Measurements from ENCODE around the gene DUSP16.
"Not testable (repeated sequence)": the region's sequence is repeated elsewhere in the genome, so short reads cannot be mapped to it uniquely, and the experiment has no call there.

DUSP16 gene, protein sequence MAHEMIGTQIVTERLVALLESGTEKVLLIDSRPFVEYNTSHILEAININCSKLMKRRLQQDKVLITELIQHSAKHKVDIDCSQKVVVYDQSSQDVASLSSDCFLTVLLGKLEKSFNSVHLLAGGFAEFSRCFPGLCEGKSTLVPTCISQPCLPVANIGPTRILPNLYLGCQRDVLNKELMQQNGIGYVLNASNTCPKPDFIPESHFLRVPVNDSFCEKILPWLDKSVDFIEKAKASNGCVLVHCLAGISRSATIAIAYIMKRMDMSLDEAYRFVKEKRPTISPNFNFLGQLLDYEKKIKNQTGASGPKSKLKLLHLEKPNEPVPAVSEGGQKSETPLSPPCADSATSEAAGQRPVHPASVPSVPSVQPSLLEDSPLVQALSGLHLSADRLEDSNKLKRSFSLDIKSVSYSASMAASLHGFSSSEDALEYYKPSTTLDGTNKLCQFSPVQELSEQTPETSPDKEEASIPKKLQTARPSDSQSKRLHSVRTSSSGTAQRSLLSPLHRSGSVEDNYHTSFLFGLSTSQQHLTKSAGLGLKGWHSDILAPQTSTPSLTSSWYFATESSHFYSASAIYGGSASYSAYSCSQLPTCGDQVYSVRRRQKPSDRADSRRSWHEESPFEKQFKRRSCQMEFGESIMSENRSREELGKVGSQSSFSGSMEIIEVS

DNA sequence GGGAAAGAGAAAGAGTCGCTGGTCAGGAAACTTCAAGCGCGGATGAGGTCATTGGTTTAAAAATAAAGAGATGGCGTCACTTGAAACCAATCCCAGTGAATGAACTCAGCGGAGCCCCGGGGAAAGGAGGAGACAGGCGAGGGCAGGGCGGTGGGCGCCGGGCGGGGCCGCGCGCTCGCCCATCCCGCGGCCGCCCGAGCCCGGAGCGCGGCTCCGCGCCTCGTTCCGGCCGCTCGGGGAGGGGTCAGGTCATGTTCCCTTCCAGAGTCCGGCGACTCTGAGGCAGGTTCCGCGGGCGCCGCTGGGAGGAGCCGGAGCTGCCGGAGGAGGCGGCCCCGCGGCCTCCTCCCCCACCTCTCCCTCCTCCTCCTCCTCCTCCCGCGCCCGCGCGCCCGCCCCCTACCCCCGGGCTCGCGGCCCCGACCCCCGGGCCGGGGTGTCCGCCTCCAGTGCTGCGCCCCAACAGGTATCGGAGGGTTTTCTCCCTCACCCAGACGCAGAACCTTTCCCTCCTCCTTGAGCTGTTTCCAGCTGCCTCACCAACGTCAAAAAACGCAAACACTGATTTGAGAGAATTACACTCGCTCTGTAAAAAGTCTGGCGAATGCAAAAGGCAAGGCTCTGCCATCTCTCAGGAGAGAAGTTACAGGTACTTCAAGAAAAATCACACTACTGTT lies at the start of gene DUSP16:
DUSP16 (minus strand) TSS at position 279 of the 677 bp plus-strand sequence. CDS start 41,765 bp downstream, outside the sequence.
- peak; percentile 86 for DNase-seq (ENCODE audit: low spot score)

DNA sequence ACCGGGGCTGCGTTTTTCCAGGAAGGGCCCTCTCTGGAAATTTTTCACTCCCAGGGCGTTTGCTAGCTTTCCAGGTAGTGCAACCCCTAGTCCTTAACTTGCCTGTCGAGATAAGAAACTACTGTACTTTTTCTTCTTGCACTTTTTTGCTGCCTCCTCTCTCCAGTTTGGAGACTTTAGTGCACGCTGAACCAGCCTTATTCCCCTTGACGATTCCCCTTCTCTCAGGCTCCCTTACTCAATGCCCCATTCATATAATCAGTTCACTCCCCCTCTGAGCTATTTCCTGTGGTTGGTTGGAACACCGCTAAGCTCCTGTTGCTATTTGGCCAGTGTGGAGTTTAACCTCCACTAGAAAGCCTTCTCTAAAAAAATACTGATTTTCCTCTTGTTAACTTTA lies 49.7 kb upstream of the DUSP16 start:
- peak; percentile 46 for DNase-seq (ENCODE audit: low spot score)

DNA sequence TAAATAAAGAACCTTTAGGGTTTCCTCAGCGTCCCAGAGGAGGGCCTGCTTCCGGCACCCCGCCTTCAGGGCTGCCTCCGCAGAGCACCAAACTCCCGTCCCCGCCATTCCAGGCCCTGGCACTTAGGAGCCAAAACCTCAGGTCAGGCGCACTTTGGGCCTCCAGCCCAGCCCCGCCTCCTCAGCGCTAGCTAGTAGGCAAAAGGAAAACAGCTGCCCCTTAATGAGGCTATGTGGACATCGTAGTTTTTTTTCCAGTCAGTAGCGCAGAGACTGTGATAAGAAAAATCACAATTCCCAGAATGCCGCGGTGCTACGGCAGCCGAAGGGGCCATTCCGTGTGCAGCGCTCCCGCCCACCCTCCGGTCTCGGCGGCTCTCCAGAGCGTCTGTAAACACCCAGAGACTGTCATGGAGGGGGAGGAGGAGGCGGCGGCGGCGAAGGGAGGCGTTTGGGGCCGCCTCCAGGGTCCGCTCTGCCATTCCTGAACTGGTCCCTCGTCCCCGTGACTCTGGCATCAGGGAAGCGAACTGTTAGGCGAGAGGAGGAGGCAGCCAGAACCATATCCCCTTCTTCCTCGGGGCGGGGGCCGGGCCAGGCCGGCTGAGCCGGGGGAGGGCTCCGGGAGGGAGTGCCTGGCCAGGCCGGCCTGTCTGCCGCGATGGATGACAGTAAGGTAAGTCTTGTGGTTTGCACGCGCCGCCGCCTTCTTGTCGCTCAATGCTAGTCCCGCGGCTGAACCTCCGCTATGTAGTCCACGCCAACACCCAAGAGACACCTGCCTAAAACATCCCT lies 49.0 kb upstream of the DUSP16 start, which contains the start of gene CREBL2:
CREBL2 (plus strand) TSS at position 365 of the 795 bp plus-strand sequence; CDS start at position 662, 297 bp downstream.
- DNase-seq (ENCODE audit: low spot score): peak; percentile 85

DNA sequence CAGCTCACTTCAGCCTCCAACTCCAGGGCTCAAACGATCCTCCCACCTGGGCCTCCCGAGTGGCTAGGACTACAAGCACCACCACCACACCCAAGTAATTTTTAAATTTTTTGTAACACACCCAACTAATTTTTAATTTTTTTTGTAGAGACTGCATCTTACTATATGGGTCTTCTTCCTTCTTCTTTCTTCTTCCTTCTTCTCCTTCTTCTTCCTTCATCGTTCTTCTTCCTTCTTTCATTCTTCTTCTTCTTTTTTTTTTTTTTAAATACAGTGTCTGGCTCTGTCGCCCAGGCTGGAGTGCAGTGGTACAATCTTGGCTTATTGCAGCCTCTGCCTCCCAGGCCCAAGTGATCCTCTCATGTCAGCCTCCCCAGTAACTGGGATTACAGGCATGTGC lies 48.0 kb upstream of the DUSP16 start:
- DNase-seq (ENCODE audit: low spot score): no peak

DNA sequence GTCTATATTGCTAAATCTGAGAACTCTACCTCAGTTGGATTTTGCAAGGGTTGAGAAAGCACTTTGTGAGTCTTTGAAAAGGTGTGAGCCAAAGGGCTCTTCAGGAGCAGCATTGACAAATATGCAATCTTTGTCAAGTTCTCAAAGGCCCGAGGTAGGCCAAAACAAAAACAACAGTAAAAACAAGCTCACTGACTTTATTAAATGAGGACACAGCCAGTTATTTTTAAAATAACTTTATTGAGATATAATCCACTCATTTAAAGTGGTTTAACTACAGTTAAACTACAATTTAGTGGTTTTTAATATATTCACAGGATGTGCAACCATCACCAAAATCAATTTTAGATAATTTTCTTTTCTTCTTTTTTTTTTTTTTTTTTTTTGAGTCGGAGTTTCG lies 47.0 kb upstream of the DUSP16 start:
- DNase-seq (ENCODE audit: low spot score): no peak

DNA sequence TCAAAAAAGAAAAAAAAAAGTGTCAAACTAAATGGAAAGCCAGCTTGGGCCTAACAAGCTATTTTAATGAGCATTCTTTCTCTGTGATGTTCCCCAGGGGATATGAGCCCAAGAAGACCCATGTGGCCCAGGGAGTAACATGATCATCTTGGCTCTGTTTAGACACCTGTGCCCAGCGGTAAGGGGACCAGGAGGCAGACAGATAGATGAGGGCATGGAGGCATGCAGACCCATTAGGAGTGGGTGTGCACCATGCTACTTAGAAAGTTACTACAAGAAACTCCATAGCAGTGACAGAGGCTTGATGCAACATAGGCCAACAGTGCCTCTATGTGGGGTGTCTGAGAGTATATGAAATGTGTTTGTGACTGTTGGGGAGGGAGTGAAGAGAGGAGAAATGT lies 45.9 kb upstream of the DUSP16 start:
- DNase-seq (ENCODE audit: low spot score): peak; percentile 24

DNA sequence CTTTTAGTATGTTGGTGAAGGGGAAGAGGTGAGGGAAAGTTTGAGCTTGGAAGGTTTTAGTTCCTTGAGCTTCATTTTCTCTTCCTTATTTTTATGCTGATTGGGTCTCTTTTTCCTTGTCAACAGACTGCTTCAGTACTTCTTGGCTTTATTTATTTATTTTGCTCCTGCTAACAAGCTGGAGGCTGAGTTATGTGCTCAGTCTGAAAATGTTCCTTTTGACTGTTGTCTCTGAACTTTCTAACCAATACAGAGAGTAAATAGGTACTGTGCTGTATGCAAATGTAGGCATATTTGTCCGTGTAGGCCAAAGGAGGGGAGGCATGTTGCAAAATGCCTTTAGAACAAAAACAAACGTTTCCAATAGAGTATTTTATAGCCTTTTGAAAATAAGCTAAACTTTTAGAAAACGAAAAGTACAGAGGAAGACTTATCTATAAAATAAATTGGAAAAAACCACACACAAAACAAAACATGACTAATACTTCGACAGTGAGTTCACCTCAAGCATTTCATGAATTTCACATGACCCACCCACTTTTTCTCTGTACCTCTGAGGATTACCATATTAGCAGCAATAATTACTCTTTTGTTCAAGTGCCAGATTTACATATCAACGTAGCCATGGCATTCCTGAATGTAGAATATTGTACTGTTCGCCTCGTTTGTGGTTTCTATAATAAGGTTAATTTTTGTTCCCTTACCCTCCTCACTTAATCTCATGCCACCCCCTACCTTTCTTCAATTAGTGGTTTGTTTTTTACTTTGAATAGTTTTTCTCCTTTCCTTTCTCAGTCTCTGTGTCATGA lies 44.3 kb upstream of the DUSP16 start:
- DNase-seq (ENCODE audit: low spot score): peak; percentile 62

DNA sequence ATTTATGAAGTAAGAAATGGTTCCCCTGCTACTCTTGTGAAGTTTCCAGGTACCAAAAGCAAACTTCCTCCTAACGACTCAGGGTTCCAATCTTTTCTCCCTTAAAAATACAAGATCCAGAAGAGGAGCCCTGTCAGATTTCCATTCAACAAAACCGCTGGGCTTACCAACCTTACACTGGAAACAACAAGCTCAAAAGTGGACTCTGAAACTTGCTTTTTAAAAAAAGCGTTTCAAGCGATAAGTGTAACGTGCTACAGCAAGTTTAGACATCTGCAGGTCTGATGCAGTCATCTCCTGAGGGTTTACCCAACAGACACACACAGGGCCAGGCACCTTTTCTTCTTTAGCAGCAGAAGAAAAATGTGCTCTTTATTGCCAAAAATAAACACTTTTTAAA lies 42.1 kb upstream of the DUSP16 start:
- DNase-seq (ENCODE audit: low spot score): no peak

DNA sequence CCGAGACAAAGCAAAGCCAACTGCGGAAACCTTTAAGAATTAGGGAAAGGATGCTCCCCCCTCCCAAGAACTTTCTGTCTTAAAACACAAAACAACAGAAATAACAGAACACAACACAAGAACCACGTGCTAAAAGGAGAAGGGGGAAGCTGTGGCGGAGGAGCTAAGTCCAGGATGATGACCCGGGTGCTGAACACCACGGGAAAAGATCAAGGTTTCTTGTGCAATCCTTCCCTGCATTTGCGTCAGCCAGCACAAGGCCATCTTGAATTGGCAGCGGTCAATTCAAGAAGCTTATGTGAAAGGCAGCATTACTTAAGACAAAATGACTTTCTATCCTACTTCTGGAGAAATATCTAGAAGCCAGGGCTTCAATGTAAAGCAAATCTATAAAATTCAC lies 38.0 kb upstream of the DUSP16 start:
- no peak for DNase-seq (ENCODE audit: low spot score)

DNA sequence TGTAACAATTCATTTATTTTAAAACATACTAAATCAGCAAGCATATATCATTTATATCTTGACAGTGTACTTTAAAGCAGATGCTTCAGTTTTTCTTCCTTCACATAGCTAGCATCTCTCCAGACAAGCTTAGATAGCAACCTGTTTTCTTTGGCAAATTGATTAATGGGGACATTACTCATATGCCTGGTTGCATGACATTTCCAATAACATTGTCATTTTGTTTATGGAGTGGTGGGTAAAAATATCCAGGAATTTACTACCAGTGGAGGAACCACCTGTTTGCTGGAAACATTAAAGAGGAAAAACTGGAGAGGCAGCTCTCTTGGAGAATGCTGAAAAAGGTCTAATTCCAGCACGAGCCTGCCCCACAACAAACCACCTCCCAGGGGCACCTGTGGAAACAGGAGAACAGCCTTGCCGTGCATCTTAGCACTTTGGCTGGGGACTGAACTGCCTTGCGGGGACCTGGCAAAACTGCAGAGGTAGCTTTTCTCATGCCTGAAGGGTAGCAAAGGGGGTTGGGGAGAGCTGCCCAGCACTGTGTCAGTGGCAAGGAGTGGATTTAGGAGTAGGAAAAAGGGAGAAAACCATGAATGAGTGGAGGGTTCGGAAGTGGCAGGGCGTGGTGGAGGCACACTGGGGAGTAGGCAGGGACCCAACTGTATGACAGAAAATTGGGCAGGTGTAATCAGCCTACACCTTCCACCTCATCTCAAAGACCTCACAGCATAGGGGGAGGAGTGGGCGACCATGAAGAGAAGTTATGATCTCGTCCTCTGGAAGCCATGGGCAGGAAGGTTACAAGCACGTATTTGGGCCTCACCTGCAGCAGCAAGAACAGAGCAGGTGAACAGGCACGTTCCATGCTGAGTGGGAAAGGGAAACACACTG lies 37.3 kb upstream of the DUSP16 start:
- DNase-seq (ENCODE audit: low spot score): no peak

DNA sequence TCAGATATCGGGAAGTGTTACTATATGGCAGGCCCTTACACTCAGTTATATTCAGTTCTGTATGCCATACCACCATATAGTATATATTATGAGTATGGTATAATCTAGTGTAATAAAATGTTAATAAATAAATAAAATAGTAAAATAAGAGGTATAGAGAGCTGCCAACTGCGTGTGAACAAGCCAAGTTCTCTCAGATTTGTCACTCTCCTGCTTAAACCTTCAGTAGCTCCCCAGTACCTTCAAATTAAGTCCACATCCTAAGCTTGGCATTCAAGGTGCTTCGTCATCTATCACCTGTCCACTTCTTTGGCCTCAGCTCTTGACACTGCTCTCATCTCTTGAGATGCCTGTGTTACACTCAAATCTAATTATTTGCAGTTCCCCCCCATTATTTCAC lies 36.2 kb upstream of the DUSP16 start:
- no peak for DNase-seq (ENCODE audit: low spot score)

DNA sequence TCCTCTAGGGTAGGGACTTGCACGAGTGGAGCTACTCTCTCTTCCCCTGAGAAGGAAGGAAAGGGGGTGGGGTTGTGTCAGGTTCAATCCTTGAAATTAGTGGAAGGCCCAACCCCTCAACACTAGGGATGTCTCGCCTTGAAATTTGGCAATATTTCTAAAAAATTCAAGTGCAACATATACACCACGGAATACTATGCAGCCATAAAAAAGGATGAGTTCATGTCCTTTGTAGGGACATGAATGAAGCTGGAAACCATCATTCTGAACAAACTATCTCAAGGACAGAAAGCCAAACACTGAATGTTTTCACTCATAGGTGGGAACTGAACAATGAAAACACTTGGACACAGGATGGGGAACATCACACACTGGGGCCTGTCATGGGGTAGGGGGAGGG lies 33.9 kb upstream of the DUSP16 start:
- not testable (repeated sequence) for DNase-seq (ENCODE audit: low spot score)

DNA sequence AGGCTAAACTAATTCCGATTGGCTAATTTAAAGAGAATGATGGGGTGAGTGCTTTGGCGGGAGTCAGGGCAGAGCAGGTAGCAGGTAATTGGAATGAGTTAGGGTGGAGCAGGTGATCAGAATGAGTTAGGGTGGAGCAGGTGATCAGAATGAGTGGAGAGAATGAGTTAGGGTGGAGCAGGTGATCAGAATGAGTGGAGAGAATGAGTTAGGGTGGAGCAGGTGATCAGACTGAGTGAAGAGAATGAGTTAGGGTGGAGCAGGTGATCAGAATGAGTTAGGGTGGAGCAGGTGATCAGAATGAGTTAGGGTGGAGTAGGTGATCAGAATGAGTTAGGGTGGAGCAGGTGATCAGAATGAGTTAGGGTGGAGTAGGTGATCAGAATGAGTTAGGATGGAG lies 33.3 kb upstream of the DUSP16 start:
- DNase-seq (ENCODE audit: low spot score): not testable (repeated sequence)

DNA sequence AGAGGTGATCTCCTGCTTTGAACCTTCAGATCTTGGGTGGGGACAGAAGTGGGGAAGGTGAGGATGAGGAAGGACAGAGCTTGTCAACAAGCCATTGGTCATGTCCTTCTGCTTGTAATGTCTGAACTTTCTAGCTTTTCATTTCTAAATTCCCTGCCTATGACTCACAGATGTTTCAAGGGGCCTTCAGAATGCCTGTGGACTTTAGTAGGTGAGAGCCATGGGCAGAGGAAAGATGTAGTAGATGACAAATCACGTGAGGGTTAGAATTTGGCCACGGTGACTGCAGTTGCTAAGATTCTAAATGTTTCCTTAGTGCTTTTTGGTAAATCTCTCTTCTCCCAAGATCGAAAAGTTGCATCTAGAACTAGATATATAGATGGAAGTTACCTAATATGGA lies 30.3 kb upstream of the DUSP16 start:
- DNase-seq (ENCODE audit: low spot score): no peak

DNA sequence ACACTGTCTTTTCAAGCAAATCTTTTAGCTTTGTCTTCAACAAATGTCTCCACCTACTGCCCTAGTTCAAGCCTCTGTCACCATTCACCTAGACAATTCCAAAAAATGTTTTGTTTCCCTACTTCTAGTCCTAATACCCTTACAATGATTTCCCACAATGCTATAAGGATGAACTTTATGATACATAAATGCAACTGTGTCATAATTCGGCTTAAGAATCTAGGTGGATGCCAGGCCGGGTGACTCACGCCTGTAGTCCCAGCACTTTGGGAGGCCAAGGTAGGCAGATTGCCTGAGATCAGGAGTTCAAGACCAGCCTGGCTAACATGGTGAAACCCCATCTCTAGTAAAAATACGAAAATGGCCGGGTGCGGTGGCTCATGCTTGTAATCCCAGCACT lies 28.3 kb upstream of the DUSP16 start:
- no peak for DNase-seq (ENCODE audit: low spot score)

DNA sequence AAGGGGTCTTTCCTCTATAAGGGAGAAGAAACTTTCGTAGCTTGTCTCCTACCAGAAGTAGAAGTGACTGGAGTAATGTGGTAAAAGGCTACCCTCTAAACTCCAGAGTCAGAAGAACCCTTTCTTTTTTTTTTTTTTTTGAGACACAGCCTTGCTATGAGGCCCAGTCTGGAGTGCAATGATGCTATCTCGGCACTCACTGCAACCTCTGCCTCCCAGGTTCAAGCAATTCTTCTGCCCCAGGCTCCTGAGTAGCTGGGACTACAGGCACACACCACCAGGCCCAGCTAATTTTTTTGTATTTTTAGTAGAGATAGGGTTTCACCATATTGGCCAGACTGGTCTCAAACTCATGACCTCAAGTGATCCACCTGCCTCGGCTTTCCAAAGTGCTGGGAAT lies 25.8 kb upstream of the DUSP16 start:
- DNase-seq (ENCODE audit: low spot score): not testable (repeated sequence)

DNA sequence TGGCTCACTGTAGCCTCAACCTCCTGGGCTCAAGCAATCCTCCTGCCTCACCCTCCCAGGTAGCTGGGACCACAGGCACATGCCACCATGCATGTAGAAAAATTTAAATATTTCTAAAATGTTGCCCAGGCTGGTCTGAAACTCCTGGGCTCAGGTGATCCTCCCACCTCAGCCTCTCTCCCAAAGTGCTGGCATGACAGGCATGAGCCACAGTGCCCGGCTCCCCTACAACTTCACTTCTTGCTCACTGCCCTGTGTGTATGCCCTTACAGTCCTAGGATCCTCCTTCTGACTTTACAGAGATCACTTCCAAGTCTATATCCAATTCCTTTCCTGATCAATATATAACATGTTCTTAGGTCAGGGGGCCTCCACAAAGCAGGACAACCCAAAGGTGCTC lies 25.2 kb upstream of the DUSP16 start:
- DNase-seq (ENCODE audit: low spot score): no peak

DNA sequence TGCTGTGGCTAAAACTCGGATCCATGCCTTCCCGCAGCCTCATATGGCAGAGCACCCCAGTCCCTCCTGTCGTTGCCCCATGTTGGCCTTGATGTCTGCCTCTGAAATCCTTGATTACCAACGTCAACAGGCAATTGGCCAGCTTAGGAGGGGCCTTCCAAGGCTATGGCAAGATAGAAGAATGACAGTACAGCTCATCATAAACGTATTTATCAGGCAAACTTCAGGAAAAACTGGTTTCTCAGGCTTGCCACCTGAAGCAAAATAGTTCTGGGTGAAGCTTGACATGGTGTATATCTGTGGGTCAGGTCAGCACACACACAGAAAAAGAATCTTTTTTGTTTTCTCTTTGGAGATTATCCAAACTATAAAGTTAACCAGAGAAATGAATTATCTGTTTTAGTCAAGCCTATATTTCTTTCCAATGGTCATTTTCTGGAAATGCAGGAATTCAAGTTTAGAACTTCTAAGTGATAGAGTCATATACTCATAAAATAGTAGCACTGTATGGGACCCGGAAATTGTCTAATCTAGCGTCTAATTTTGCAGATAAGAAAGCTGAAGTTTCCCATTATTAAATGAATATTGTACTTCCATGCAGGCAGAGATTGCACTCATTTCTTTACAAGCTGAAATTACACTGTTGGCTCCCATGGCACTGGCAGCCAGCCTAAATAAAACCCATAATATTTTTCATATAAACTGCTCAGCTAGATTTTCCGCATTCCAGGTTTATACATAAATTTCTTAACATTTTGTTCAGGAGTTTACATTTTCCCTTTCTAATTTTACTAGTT lies 24.4 kb upstream of the DUSP16 start:
- DNase-seq (ENCODE audit: low spot score): no peak

DNA sequence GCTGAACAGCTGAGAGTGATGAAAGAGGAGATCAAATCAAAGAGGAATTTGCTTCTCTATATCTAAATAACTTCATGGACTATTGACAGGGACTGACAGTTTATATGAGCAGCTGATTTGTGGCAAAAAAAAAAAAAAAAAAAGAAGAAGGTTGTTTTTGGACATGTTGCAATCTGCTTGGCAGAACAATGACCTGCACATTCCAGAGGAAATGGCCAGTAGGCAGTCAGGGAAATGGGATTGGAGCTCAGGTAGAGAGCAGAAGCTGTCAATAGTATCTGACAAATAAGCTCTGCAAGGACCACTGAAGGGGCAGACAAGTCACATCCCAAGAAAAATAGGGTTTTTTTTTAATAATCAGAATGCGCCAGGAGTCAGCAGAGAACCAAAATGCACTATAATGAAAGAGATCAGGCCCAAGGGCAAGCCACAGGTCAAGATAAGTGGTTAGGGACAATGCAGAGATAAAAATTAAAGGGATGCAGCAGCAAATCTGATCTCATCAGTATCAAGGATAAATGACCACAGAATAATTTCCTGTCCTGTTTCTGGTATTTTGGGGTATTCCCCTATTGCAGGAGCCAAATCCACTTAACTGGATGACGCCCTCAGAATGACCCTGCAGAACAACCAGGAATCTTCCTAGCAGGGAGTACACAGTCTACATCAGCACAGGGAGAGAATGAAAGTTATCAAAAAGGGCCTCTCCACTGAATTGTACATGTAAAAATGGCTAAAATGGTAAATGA lies 22.6 kb upstream of the DUSP16 start:
- no peak for DNase-seq (ENCODE audit: low spot score)
